ENCODE data around the gene G6PD. TPM values are rescaled to one million over a fixed set of nuclear protein-coding genes. Genes with fewer than 3 reads are reported as not detected.
"Not testable (repeated sequence)": the region's sequence is repeated elsewhere in the genome, so short reads cannot be mapped to it uniquely, and the experiment has no call there.

The G6PD gene
- total RNA-seq, 1 experiment from 2014 or later: 180 TPM

GRCh38 chrX:154541589-154541895 lies 5.1 kb downstream of the G6PD start:
- H3K27me3 Mint-ChIP-seq (ENCODE audit: unreplicated experiment): no peaks in the 10 kb centered on the region
- H3K9me3 Mint-ChIP-seq (ENCODE audit: low read depth, unreplicated experiment): no peaks in the 10 kb centered on the region
- intact Hi-C loops (cut with micrococcal nuclease; ENCODE audit: unreplicated experiment): no loop called here
- TSS peak; percentile 68 for BruUV-seq (replicated peaks)
- peaks cover 64% of the 10 kb centered on the region for H3K36me3 Mint-ChIP-seq (ENCODE audit: insufficient read depth, unreplicated experiment)
- H3K4me3 Mint-ChIP-seq (ENCODE audit: low read depth, unreplicated experiment): peak overlapping the region; percentile 67
- peak overlapping the region; percentile 94 for H3K27ac Mint-ChIP-seq (ENCODE audit: unreplicated experiment)
- H3K4me1 Mint-ChIP-seq (ENCODE audit: low read depth, unreplicated experiment): peaks cover 23% of the 10 kb centered on the region
- no peak for DNase-seq
- TF ChIP-seq CTCF (IDR thresholded peaks at IDR 0.05; ENCODE audit: unreplicated experiment): no peak
- CTCF ChIA-PET: interaction anchor here (0.8 to 0.9 kb wide), 2 partner anchors 14 to 142 kb away, joined by 3 to 4 read pairs; no protein-coding TSS in a partner anchor

- peak overlapping the region; percentile 94 for H3K27ac Mint-ChIP-seq (ENCODE audit: unreplicated experiment)
- BruUV-seq (replicated peaks): no TSS peak
- H3K27me3 Mint-ChIP-seq (ENCODE audit: unreplicated experiment): no peaks in the 10 kb centered on the region
- TF ChIP-seq CTCF (IDR thresholded peaks at IDR 0.05; ENCODE audit: unreplicated experiment): no peak
- intact Hi-C loops (cut with micrococcal nuclease; ENCODE audit: unreplicated experiment): no loop called here
- H3K4me1 Mint-ChIP-seq (ENCODE audit: low read depth, unreplicated experiment): peaks cover 23% of the 10 kb centered on the region
- H3K36me3 Mint-ChIP-seq (ENCODE audit: insufficient read depth, unreplicated experiment): peaks cover 59% of the 10 kb centered on the region
- H3K9me3 Mint-ChIP-seq (ENCODE audit: low read depth, unreplicated experiment): no peaks in the 10 kb centered on the region
- CTCF ChIA-PET: interaction anchor here (0.8 to 0.9 kb wide), 2 partner anchors 14 to 141 kb away, joined by 3 to 4 read pairs; no protein-coding TSS in a partner anchor
- H3K4me3 Mint-ChIP-seq (ENCODE audit: low read depth, unreplicated experiment): peak overlapping the region; percentile 67
- DNase-seq: peak; percentile 86
Measured at GRCh38 chrX:154540897-154541535, 5.6 kb downstream of the G6PD start.

DNA sequence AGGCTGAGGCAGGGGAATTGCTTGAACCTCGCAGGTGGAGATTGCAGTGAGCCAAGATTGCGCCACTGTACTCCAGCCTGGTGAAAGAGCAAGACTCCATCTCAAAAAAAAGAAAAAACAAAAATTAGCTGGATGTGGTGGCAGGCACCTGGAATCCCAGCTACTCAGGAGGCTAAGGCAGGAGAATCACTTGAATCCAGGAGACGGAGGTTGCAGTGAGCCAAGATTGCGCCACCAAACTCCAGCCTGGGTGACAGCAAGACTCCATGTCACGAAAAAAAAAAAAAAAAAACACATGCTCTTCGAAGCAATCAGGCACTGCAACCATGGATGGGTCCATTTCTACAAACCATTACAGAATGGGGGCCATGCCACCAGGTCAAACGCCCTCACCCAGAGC lies 6.3 kb downstream of the G6PD start:
- H3K27me3 Mint-ChIP-seq (ENCODE audit: unreplicated experiment); BruUV-seq (replicated peaks); DNase-seq; intact Hi-C loops (cut with micrococcal nuclease; ENCODE audit: unreplicated experiment); H3K9me3 Mint-ChIP-seq (ENCODE audit: low read depth, unreplicated experiment): not testable (repeated sequence)
- CTCF ChIA-PET: interaction anchor here (0.6 kb wide), 1 partner anchor 785 kb away, joined by 5 read pairs; no protein-coding TSS in a partner anchor
- peak overlapping the region; percentile 94 for H3K27ac Mint-ChIP-seq (ENCODE audit: unreplicated experiment)
- peaks cover 23% of the 10 kb centered on the region for H3K4me1 Mint-ChIP-seq (ENCODE audit: low read depth, unreplicated experiment)
- peak overlapping the region; percentile 67 for H3K4me3 Mint-ChIP-seq (ENCODE audit: low read depth, unreplicated experiment)
- peaks cover 56% of the 10 kb centered on the region for H3K36me3 Mint-ChIP-seq (ENCODE audit: insufficient read depth, unreplicated experiment)

DNA sequence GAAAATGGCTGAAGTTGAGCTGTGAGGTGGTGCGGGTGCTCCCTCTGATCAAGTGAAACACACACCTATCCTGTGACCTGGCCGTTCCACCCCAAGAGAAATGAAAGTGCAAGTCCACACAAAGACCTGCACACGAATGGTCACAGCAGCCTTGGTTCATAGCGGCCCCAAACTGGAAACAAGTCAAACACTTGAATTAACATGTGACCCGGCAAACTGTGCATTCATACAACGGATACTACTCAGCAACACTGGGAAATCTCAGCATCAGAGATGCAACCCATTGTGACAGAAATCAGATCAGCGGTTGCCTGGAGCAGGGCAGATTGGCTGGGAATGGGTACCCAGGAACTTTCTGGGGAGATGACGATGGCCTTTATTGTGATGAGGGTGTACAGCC lies 7.6 kb downstream of the G6PD start:
- no peak overlapping the region for H3K4me3 Mint-ChIP-seq (ENCODE audit: low read depth, unreplicated experiment)
- peaks cover 55% of the 10 kb centered on the region for H3K36me3 Mint-ChIP-seq (ENCODE audit: insufficient read depth, unreplicated experiment)
- no peaks in the 10 kb centered on the region for H3K27me3 Mint-ChIP-seq (ENCODE audit: unreplicated experiment)
- no peak for DNase-seq
- H3K9me3 Mint-ChIP-seq (ENCODE audit: low read depth, unreplicated experiment): no peaks in the 10 kb centered on the region
- TF ChIP-seq CTCF (IDR thresholded peaks at IDR 0.05; ENCODE audit: unreplicated experiment): no peak
- peak overlapping the region; percentile 63 for H3K27ac Mint-ChIP-seq (ENCODE audit: unreplicated experiment)
- peaks cover 23% of the 10 kb centered on the region for H3K4me1 Mint-ChIP-seq (ENCODE audit: low read depth, unreplicated experiment)
- intact Hi-C loops (cut with micrococcal nuclease; ENCODE audit: unreplicated experiment): no loop called here
- BruUV-seq (replicated peaks): no TSS peak
- CTCF ChIA-PET: no interaction called here

DNA sequence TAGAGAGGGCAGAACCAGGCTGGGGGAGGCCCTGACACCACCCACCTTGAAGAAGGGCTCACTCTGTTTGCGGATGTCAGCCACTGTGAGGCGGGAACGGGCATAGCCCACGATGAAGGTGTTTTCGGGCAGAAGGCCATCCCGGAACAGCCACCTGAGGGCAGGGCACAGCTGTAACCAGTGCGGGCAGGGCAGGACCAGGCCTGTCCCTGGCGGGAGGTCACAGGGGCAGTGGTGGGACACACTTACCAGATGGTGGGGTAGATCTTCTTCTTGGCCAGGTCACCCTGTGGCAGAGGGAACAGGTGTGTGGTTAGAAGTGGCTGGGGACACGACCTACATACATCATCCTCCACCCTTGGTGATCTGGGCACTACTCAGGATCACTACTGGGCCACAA lies 10.8 kb downstream of the G6PD start:
- no TSS peak for BruUV-seq (replicated peaks)
- CTCF ChIA-PET: no interaction called here
- no peak for TF ChIP-seq CTCF (IDR thresholded peaks at IDR 0.05; ENCODE audit: unreplicated experiment)
- no peak overlapping the region for H3K4me3 Mint-ChIP-seq (ENCODE audit: low read depth, unreplicated experiment)
- no peak overlapping the region for H3K27ac Mint-ChIP-seq (ENCODE audit: unreplicated experiment)
- intact Hi-C loops (cut with micrococcal nuclease; ENCODE audit: unreplicated experiment): no loop called here
- H3K4me1 Mint-ChIP-seq (ENCODE audit: low read depth, unreplicated experiment): peaks cover 5% of the 10 kb centered on the region
- DNase-seq: no peak
- H3K9me3 Mint-ChIP-seq (ENCODE audit: low read depth, unreplicated experiment): no peaks in the 10 kb centered on the region
- peaks cover 47% of the 10 kb centered on the region for H3K36me3 Mint-ChIP-seq (ENCODE audit: insufficient read depth, unreplicated experiment)
- no peaks in the 10 kb centered on the region for H3K27me3 Mint-ChIP-seq (ENCODE audit: unreplicated experiment)

Data from Calu3 (cell line).